Thyroid gland (tissue), 4 donors: Measurements from ENCODE around the gene SH3RF1.

ENCODE experiments used
- CTCF ChIP-seq, 6 experiments: fragments of 200-600 bp in 3 of 6; fragments of 450-650 bp in 3 of 6; sonication (generic) in 3 of 6; IDR thresholded peaks; one replicate each; pipeline ENCODE4 v1.5.1; 2016 to 2019; ENCODE audit warnings: antibody characterized with exemption in 6 of 6, mild to moderate bottlenecking in 2 of 6, inconsistent platforms in 1 of 6, moderate library complexity in 1 of 6
- POLR2A ChIP-seq, 2 donors: fragments of 450-650 bp; IDR thresholded peaks; one replicate each; pipeline ENCODE4 v1.6.1; 2017; ENCODE audit warnings: antibody characterized with exemption in 2 of 2, mild to moderate bottlenecking in 2 of 2, moderate library complexity in 1 of 2

GRCh38 chr4:169160825-169161224 is 109.9 kb downstream of the SH3RF1 start:
- TF ChIP-seq CTCF (IDR thresholded peaks at IDR 0.05) (no peak), POLR2A (IDR thresholded peaks at IDR 0.05) (no peak)
